ENCODE measurements around the gene EPS8.

DNA sequence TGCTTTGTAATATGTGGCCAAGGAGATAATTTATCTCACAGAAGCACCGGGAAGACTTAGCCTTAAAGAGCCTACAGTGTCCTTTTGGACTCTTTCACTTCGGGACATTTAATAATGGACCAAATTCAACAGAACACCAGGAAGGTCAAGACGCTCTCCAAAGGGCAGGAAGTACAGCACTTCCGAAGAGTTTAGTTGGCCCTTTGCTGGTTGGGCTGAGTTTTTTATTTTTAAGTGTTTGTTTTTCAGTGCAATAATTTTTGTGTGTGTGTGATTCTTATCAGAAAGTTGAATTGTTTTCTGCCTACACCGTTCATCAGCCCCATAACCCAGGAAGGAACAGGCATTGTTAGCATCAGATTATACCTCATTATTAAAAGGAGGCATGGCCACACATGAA, 193.0 kb downstream of the EPS8 start:
- TF ChIP-seq, protein P1, sequence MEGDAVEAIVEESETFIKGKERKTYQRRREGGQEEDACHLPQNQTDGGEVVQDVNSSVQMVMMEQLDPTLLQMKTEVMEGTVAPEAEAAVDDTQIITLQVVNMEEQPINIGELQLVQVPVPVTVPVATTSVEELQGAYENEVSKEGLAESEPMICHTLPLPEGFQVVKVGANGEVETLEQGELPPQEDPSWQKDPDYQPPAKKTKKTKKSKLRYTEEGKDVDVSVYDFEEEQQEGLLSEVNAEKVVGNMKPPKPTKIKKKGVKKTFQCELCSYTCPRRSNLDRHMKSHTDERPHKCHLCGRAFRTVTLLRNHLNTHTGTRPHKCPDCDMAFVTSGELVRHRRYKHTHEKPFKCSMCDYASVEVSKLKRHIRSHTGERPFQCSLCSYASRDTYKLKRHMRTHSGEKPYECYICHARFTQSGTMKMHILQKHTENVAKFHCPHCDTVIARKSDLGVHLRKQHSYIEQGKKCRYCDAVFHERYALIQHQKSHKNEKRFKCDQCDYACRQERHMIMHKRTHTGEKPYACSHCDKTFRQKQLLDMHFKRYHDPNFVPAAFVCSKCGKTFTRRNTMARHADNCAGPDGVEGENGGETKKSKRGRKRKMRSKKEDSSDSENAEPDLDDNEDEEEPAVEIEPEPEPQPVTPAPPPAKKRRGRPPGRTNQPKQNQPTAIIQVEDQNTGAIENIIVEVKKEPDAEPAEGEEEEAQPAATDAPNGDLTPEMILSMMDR (IDR thresholded peaks at IDR 0.05), result no peak
- TF ChIP-seq POLR2A (IDR thresholded peaks at IDR 0.05), result no peak

All from lower leg skin (tissue), 3 donors.